NB4 (cell line): ENCODE data around the gene RELT.

Source experiments
- CTCF ChIP-seq: IDR thresholded peaks from one replicate; pipeline ENCODE4 v1.5.1; 2012; ENCODE audit warnings: low read depth, low read length
- MAX ChIP-seq: IDR thresholded peaks from 2 replicates; pipeline ENCODE4 v1.6.1; 2011; ENCODE audit warnings: low read depth, low read length
- POLR2A ChIP-seq: IDR thresholded peaks from 2 replicates; pipeline ENCODE4 v1.6.1; 2011; ENCODE audit warnings: mild to moderate bottlenecking; ENCODE audit not compliant: insufficient read length; ENCODE audit errors: extremely low read depth

GRCh38 chr11:73394416-73395296 is 18.5 kb downstream of the RELT start:
- no peak for TF ChIP-seq CTCF
- no peak for TF ChIP-seq MAX
- no peak for TF ChIP-seq POLR2A
